T-helper 2 cell (primary cell): ENCODE measurements around the gene HTR5A.

Experiments
- DNase-seq, 5 experiments: peaks; one replicate each; pipeline versions ENCODE4 v3.0.0 to v3.0.0-alpha.2; 2012 to 2022

HTR5A gene

GRCh38 chr7:155093596-155093995 lies 23.5 kb downstream of the HTR5A start:
- no peak for DNase-seq

- no peak for DNase-seq
Measured at GRCh38 chr7:155094636-155095135, 24.6 kb downstream of the HTR5A start.

GRCh38 chr7:155097338-155097737 lies 27.2 kb downstream of the HTR5A start:
- DNase-seq: no peak

- no peak for DNase-seq
Measured at GRCh38 chr7:155103839-155104238, 33.7 kb downstream of the HTR5A start.

GRCh38 chr7:155104913-155105312 lies 34.8 kb downstream of the HTR5A start:
- no peak for DNase-seq

- DNase-seq: no peak
Measured at GRCh38 chr7:155106356-155106755, 36.2 kb downstream of the HTR5A start.

GRCh38 chr7:155107126-155107525 lies 37.0 kb downstream of the HTR5A start:
- DNase-seq: no peak

GRCh38 chr7:155108144-155108901 lies 38.2 kb downstream of the HTR5A start:
- DNase-seq: no peak

GRCh38 chr7:155109121-155109520 lies 39.0 kb downstream of the HTR5A start:
- DNase-seq: no peak

GRCh38 chr7:155115288-155115687 lies 45.2 kb downstream of the HTR5A start:
- DNase-seq: no peak

- DNase-seq: no peak
Measured at GRCh38 chr7:155119801-155120382, 49.8 kb downstream of the HTR5A start.

- no peak for DNase-seq
Measured at GRCh38 chr7:155120460-155120859, 50.3 kb downstream of the HTR5A start.

- DNase-seq: no peak
Measured at GRCh38 chr7:155122831-155123230, 52.7 kb downstream of the HTR5A start.

- DNase-seq: no peak
Measured at GRCh38 chr7:155123413-155123812, 53.3 kb downstream of the HTR5A start.

GRCh38 chr7:155124706-155125105 lies 54.6 kb downstream of the HTR5A start:
- no peak for DNase-seq

- no peak for DNase-seq
Measured at GRCh38 chr7:155129186-155129585, 59.1 kb downstream of the HTR5A start.

GRCh38 chr7:155129789-155130188 lies 59.7 kb downstream of the HTR5A start:
- no peak for DNase-seq

- DNase-seq: no peak
Measured at GRCh38 chr7:155130493-155130892, 60.4 kb downstream of the HTR5A start.

- no peak for DNase-seq
Measured at GRCh38 chr7:155131090-155131489, 61.0 kb downstream of the HTR5A start.

GRCh38 chr7:155132431-155132830 lies 62.3 kb downstream of the HTR5A start:
- DNase-seq: no peak

GRCh38 chr7:155136619-155137243 lies 66.6 kb downstream of the HTR5A start:
- DNase-seq: no peak
